ENCODE results near the gene OAS2. TPM values are rescaled to one million over a fixed set of nuclear protein-coding genes. Genes with fewer than 3 reads are reported as not detected.

The OAS2 gene
- total and polyA plus RNA-seq, 7 experiments from 2014 or later, result 29.9 to 238 (median 63.6) TPM

GRCh38 chr12:112939761-112940381 is 38.4 kb upstream of the OAS2 start:
- ATAC-seq, result no peak
- Histone ChIP-seq H3K4me3 (ENCODE audit: low read length) (peak overlapping the region; percentile 78), H3K36me3 (ENCODE audit: control insufficient read depth in 2 of 3, insufficient read depth in 3 of 3, low read length in 3 of 3) (peaks cover 0 to 11% (median 0%) of the 10 kb centered on the region in 3 experiments), H3K27ac (ENCODE audit: low read depth, low read length) (peak overlapping the region; percentile 59), H3K4me1 (ENCODE audit: control insufficient read depth in 2 of 2, insufficient read depth in 2 of 2, low read length in 2 of 2) (peaks cover 18 to 19% of the 10 kb centered on the region in 2 donors), H3K27me3 (ENCODE audit: control insufficient read depth in 2 of 2, insufficient read depth in 2 of 2, low read length in 2 of 2) (no peaks in the 10 kb centered on the region), H3K9me3 (ENCODE audit: control insufficient read depth in 2 of 3, low read length in 3 of 3) (no peaks in the 10 kb centered on the region)
- Mint-ChIP-seq H3K27me3 (no peaks in the 10 kb centered on the region), H3K4me3 (peak overlapping the region; percentile 85 to 100 (median 92)), H3K4me1 (peaks cover 24 to 62% (median 31%) of the 10 kb centered on the region in 7 donors), H3K36me3 (peaks cover 7 to 43% (median 13%) of the 10 kb centered on the region in 5 donors), H3K27ac (peak overlapping the region; percentile 81 to 97 (median 91)), H3K9me3 (peaks cover 0 to 5% (median 0%) of the 10 kb centered on the region in 11 donors)
- ChIA-PET CTCF (interaction anchor here (0.7 to 1.8 kb wide), 3 partner anchors 12 to 53 kb away, joined by 3 to 5 read pairs (median 4); partner anchors contain the start of gene OAS2), POLR2A (interaction anchor here (0.7 to 3.1 kb wide), 4 partner anchors 39 to 184 kb away, joined by 3 to 24 read pairs (median 4); partner anchors contain the start of gene OAS2)
- peak in 4 of 9 donors; percentile 17 to 29 (median 26) for DNase-seq
- intact Hi-C loops (cut with micrococcal nuclease), result loop anchor here in 1 of 2 donors (1.0 to 5.0 kb wide), 2 partner anchors 38 to 282 kb away; partner anchors contain the start of genes OAS2 and TPCN1

DNA sequence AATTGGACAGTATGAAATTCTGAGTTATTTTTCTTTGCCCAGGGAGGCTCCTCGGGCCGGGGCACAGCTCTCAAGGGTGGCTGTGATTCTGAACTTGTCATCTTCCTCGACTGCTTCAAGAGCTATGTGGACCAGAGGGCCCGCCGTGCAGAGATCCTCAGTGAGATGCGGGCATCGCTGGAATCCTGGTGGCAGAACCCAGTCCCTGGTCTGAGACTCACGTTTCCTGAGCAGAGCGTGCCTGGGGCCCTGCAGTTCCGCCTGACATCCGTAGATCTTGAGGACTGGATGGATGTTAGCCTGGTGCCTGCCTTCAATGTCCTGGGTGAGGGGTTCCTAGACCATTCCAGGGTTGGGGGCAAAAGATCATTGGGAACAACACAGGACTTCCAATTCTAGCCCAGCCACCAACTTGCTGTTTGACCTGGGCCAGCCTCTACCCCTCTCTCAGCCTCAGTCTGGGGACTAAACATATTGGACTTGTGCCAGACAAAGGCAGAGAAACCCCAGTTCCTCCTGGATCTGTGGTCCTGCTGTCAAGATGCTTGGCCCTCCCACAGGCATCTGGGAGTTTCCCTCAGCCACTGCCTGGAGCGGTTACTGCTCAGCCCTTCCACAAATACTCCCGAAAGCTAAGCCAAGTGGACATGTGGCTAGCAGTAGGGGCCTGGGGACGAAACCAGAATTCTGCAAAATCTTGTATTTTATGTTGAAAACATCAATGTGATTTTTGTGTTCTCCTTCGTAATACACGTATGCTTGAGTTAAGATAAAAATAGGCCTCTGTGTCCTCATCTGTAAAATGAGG is 36.6 kb upstream of the OAS2 start:
- peak overlapping the region in 3 of 10 donors; percentile 27 to 44 (median 29) for H3K4me3 Mint-ChIP-seq
- CTCF ChIA-PET, result interaction anchor here (0.7 kb wide), 1 partner anchor 9 kb away, joined by 3 read pairs; no protein-coding TSS in a partner anchor

DNA sequence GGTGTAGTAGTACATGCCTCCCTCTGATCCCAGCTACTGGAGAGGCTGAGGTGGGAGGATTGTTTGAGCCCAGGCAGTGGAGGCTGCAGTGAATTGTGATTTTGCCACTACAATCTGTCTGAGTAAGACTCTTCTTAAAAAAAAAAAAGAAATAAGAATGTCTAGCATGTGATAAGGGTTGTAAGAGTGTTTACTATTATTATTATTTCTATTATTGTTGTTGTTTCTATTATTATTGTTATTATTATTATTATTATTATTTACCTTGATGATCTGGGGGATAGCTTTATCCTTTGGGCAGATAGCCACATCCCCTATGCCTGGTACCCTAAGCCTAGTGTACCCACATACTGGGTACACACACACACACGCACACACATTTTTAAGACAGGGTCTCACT is 35.7 kb upstream of the OAS2 start:
- H3K9me3 ChIP-seq (ENCODE audit: control insufficient read depth in 2 of 3, low read length in 3 of 3), result no peaks in the 10 kb centered on the region
- no peak overlapping the region for H3K4me3 Mint-ChIP-seq
- H3K27me3 Mint-ChIP-seq, result no peaks in the 10 kb centered on the region
- H3K36me3 Mint-ChIP-seq, result peaks cover 10 to 66% (median 33%) of the 10 kb centered on the region in 5 donors
- no peak overlapping the region for H3K27ac ChIP-seq (ENCODE audit: low read depth, low read length)
- H3K27ac Mint-ChIP-seq, result no peak overlapping the region
- H3K9me3 Mint-ChIP-seq, result no peaks in the 10 kb centered on the region
- no peaks in the 10 kb centered on the region for H3K27me3 ChIP-seq (ENCODE audit: control insufficient read depth in 2 of 2, insufficient read depth in 2 of 2, low read length in 2 of 2)
- peaks cover 0 to 34% (median 0%) of the 10 kb centered on the region in 3 experiments for H3K36me3 ChIP-seq (ENCODE audit: control insufficient read depth in 2 of 3, insufficient read depth in 3 of 3, low read length in 3 of 3)
- DNase-seq (no peak), ATAC-seq (no peak)
- H3K4me1 Mint-ChIP-seq, result peaks cover 22 to 60% (median 25%) of the 10 kb centered on the region in 7 donors
- ChIA-PET POLR2A (no interaction called here), CTCF (interaction anchor here (0.5 to 0.9 kb wide), 2 partner anchors 37 to 50 kb away, joined by 3 to 4 read pairs; no protein-coding TSS in a partner anchor)
- intact Hi-C loops (cut with micrococcal nuclease), result no loop called here
- H3K4me1 ChIP-seq (ENCODE audit: control insufficient read depth in 2 of 2, insufficient read depth in 2 of 2, low read length in 2 of 2), result peaks cover 18 to 19% of the 10 kb centered on the region in 2 donors
- no peak overlapping the region for H3K4me3 ChIP-seq (ENCODE audit: low read length)

More for the DNA sequence above, 36.6 kb upstream of the OAS2 start:
- Histone ChIP-seq H3K27me3 (ENCODE audit: control insufficient read depth in 2 of 2, insufficient read depth in 2 of 2, low read length in 2 of 2) (no peaks in the 10 kb centered on the region), H3K4me1 (ENCODE audit: control insufficient read depth in 2 of 2, insufficient read depth in 2 of 2, low read length in 2 of 2) (peaks cover 18 to 19% of the 10 kb centered on the region in 2 donors), H3K27ac (ENCODE audit: low read depth, low read length) (no peak overlapping the region), H3K36me3 (ENCODE audit: control insufficient read depth in 2 of 3, insufficient read depth in 3 of 3, low read length in 3 of 3) (peaks cover 0 to 27% (median 0%) of the 10 kb centered on the region in 3 experiments), H3K9me3 (ENCODE audit: control insufficient read depth in 2 of 3, low read length in 3 of 3) (no peaks in the 10 kb centered on the region), H3K4me3 (ENCODE audit: low read length) (no peak overlapping the region)
- Mint-ChIP-seq H3K36me3 (peaks cover 10 to 58% (median 25%) of the 10 kb centered on the region in 5 donors), H3K27me3 (no peaks in the 10 kb centered on the region), H3K27ac (peak overlapping the region in 1 of 9 donors; percentile 26), H3K9me3 (no peaks in the 10 kb centered on the region), H3K4me1 (peaks cover 23 to 62% (median 30%) of the 10 kb centered on the region in 7 donors)
- intact Hi-C loops (cut with micrococcal nuclease), result no loop called here
- DNase-seq (no peak), ATAC-seq (no peak)
- POLR2A ChIA-PET, result interaction anchor here (0.7 to 3.1 kb wide), 3 partner anchors 33 to 37 kb away, joined by 3 to 24 read pairs (median 4); partner anchors contain the start of genes OAS1 and OAS2

GRCh38 chr12:112944024-112944690 is 34.2 kb upstream of the OAS2 start:
- POLR2A ChIA-PET, result no interaction called here
- H3K9me3 ChIP-seq (ENCODE audit: control insufficient read depth in 2 of 3, low read length in 3 of 3), result no peaks in the 10 kb centered on the region

GRCh38 chr12:112945515-112945914 is 32.8 kb upstream of the OAS2 start:
- ATAC-seq (no peak), DNase-seq (no peak)
- no peaks in the 10 kb centered on the region for H3K27me3 ChIP-seq (ENCODE audit: control insufficient read depth in 2 of 2, insufficient read depth in 2 of 2, low read length in 2 of 2)
- Mint-ChIP-seq H3K27me3 (no peaks in the 10 kb centered on the region), H3K36me3 (peaks cover 15 to 56% (median 52%) of the 10 kb centered on the region in 5 donors), H3K4me1 (peaks cover 0 to 46% (median 1%) of the 10 kb centered on the region in 7 donors), H3K4me3 (no peak overlapping the region), H3K9me3 (no peaks in the 10 kb centered on the region), H3K27ac (no peak overlapping the region)
- intact Hi-C loops (cut with micrococcal nuclease), result no loop called here
- peaks cover under 1 to 2% of the 10 kb centered on the region in 2 donors for H3K4me1 ChIP-seq (ENCODE audit: control insufficient read depth in 2 of 2, insufficient read depth in 2 of 2, low read length in 2 of 2)
- peaks cover 0 to 54% (median 0%) of the 10 kb centered on the region in 3 experiments for H3K36me3 ChIP-seq (ENCODE audit: control insufficient read depth in 2 of 3, insufficient read depth in 3 of 3, low read length in 3 of 3)
- CTCF ChIA-PET, result no interaction called here
- POLR2A ChIA-PET, result no interaction called here
- no peaks in the 10 kb centered on the region for H3K9me3 ChIP-seq (ENCODE audit: control insufficient read depth in 2 of 3, low read length in 3 of 3)
- no peak overlapping the region for H3K4me3 ChIP-seq (ENCODE audit: low read length)
- no peak overlapping the region for H3K27ac ChIP-seq (ENCODE audit: low read depth, low read length)

More at GRCh38 chr12:112944024-112944690, 34.2 kb upstream of the OAS2 start:
- Mint-ChIP-seq H3K4me3 (no peak overlapping the region), H3K4me1 (peaks cover 10 to 54% (median 14%) of the 10 kb centered on the region in 7 donors), H3K9me3 (no peaks in the 10 kb centered on the region), H3K27me3 (no peaks in the 10 kb centered on the region), H3K27ac (no peak overlapping the region), H3K36me3 (peaks cover 10 to 66% (median 38%) of the 10 kb centered on the region in 5 donors)
- Histone ChIP-seq H3K36me3 (ENCODE audit: control insufficient read depth in 2 of 3, insufficient read depth in 3 of 3, low read length in 3 of 3) (peaks cover 0 to 50% (median 0%) of the 10 kb centered on the region in 3 experiments), H3K27ac (ENCODE audit: low read depth, low read length) (no peak overlapping the region), H3K4me1 (ENCODE audit: control insufficient read depth in 2 of 2, insufficient read depth in 2 of 2, low read length in 2 of 2) (peaks cover 14% of the 10 kb centered on the region in 2 donors), H3K4me3 (ENCODE audit: low read length) (no peak overlapping the region), H3K27me3 (ENCODE audit: control insufficient read depth in 2 of 2, insufficient read depth in 2 of 2, low read length in 2 of 2) (no peaks in the 10 kb centered on the region)
- intact Hi-C loops (cut with micrococcal nuclease), result no loop called here
- DNase-seq, result no peak
- CTCF ChIA-PET, result no interaction called here
- no peak for ATAC-seq
